Stimulated activated CD8-positive, alpha-beta memory T cell treated with anti-CD3 and anti-CD28 coated beads, Interleukin-4, amount 100 ng/mL, for 24 hours (primary cell): ENCODE data around the gene EXOG.
A peak's percentile ranks its signal among the peaks of the same experiment; 100 is the strongest.

Experiments
- DNase-seq: peaks from one replicate; pipeline ENCODE4 v3.0.0-alpha.2; 2020; ENCODE audit warnings: low read depth

The EXOG gene

DNA sequence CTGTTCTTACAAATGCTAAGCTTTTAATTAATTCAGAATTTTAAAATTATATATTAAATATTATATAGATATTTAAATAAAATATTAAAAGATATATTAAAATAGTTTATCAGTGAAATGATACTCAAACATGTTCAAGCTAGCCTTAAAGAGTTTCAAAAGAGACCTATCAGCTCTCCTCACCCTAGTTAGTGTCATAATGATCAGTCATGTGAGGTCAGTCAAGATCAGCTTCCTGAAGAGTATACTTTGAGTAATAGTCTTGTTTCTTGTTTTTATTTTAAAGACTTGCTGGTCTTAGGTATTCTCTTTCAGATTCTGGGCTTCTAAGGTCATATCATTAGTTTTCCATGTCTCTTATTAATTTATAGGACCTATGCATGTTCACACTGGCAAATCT, 14.5 kb downstream of the EXOG start:
- no peak for DNase-seq

DNA sequence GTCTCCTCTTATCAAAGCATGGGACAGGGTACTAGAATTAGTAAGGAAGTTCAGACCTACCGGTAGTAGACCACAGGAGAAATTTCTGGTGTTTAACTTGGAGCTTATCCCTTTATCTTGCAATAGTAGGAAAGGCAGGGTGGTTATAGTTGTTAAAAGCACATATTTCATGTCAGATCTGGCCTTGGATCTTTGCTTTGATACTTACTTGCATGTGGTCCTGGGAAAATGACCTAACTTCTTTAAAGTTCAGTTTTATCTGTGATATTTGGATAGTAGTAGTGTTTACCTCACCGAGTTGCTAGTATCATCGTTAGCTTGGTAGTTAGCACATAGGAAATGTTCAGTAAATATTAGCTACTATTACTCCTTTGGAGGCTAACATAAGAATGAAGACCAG, 15.4 kb downstream of the EXOG start:
- DNase-seq = no peak

GRCh38 chr3:38515367-38515766, 19.2 kb downstream of the EXOG start:
- DNase-seq = no peak

DNA sequence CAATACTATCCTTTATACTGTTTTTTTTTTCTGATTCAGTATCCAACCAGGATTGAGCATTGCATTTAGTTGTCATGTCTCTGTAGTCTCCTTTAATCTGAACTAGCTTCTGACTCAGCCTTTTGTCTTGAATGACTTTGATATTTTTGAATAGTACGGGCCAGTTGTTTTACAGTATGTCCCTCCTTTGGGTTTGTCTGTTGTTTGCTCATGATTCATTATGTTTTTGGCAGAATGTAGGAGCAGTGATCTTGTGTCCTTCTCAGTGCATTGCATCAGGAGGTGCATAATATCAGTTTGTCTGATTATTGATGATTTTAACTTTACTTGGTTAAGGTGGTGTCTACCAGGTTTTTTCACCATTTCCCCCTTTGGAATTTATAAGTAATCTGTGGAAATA, 20.5 kb downstream of the EXOG start:
- DNase-seq = no peak

GRCh38 chr3:38519000-38519399, 22.9 kb downstream of the EXOG start:
- no peak for DNase-seq

GRCh38 chr3:38519651-38520050, 23.5 kb downstream of the EXOG start:
- no peak for DNase-seq

- peak; percentile 36 for DNase-seq
Observed at GRCh38 chr3:38521391-38521987, 25.3 kb downstream of the EXOG start.

- DNase-seq = no peak
Observed at GRCh38 chr3:38522002-38522401, 25.9 kb downstream of the EXOG start.

- DNase-seq = no peak
Observed at GRCh38 chr3:38524141-38524739, 28.1 kb downstream of the EXOG start.

GRCh38 chr3:38526792-38527191, 30.7 kb downstream of the EXOG start:
- DNase-seq = no peak

DNA sequence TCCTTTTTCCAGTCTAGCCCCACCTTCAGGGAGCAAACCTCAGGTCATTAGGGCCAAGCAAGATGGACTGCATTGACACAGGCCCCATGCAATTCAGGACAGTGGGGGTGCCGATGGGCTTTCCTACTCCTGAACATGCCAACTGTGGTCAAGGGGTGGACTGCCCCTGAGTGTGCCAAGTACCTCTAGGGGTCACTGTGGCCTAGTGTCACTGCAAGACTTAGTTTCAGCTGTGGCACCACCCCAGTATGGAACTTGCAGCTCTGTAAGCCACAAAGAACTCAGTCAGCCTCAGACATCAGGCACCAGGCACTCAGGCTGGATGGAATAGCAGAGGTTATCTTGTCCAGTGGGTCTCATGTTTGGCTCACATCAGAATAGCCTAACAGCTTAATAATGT, 32.3 kb downstream of the EXOG start:
- no peak for DNase-seq

DNA sequence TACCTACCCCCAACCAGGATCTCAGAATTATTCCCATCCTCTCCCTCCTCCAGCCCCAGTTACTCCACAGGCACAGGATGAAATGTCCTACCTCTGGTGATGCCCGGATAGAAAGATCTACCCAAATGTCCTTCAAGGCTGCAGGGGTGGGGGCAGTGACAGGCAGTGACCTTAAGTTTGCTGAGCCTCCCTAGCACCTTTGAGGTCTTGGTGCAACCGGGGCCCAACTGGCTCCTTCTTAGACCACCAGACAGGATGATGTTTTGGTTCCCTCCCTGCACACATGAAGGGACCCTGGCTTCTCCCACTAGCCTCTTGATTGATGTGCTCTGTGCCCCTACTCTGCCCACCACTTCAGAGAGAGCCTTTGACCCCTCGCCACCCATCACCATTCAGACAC, 36.4 kb downstream of the EXOG start:
- no peak for DNase-seq

- DNase-seq = no peak
Observed at GRCh38 chr3:38533285-38533976, 37.3 kb downstream of the EXOG start.

DNA sequence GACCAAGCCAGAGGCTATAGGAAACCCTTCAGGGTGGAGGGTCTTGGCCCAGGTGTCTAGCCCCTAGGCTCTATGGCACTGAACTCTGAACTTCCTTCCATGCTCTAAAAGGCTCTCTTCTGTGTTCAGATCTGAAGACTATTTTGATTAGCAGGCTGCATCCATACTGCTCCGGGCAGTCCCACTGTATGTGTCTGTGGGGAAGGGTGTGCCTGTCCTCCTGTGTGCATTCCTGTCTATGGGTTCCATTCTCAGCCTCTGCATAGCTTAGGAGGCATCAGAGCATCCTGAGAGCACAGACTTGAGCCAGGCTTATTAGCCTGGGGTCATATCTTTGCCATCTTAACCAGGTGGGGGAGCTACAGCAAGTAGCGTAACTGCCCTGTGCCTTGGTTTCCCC, 38.0 kb downstream of the EXOG start:
- DNase-seq = no peak

DNA sequence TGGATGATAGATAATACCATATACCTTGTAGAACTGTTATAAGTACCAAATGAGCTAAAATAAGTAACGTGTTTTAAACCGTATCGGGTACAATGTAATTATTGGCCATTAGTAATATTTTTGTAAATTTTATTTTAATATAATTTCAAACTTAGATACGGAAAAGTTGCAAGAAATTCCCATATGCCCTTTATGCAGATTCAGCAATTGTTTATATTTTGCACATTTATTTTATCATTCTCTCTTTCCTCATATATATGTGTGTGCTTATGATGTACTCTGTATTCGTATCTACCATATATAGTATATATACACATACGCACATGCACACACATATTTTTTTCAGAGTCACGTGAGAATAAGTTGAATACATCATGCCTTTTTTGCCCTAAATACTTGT, 38.5 kb downstream of the EXOG start:
- DNase-seq = no peak

- DNase-seq = no peak
Observed at GRCh38 chr3:38536671-38537070, 40.5 kb downstream of the EXOG start.

GRCh38 chr3:38538773-38539353, 42.7 kb downstream of the EXOG start:
- no peak for DNase-seq

GRCh38 chr3:38541806-38542205, 45.7 kb downstream of the EXOG start:
- no peak for DNase-seq

DNA sequence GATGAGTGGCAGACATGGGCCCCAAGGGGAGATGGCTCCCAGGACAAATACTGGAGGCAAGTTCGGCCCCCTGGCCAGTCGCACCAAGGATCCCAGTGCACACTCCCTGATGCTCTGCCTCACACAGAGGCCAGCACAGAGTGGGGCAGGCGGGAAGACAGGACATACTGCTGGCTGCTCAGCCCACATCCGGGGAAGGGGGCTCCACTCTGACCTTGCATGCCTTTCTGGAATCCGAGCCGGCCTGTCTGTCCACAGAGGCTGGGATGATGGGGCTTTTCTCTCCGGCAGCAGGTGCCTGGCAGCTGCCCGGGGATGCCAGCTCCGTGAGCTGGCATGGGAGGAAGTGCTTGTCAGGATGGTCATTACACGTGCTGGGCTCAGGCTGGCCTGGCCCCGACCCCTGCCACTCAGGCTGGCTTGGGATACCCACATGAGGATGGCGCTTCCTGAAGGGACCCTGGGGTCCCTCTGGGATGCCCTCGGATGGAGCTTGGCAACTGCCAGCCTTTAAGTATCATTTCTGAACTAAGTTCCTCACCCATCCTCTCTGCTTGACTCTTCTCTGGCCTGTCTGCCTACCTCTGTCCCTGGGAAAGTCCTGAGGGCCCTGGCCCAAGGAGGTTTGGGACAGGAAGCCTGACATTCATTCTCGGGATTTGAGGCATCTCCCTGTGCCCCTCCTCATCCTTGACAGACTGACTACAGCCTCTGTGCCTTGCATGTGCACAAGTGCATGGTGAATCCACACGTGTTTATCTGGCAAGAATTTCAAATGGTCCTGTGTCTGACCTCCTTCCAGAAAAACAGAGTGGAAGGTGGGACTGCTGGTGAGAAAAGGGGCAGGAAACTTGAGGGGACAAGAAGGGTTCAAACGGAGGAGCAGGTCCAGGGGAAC, 46.5 kb downstream of the EXOG start:
- DNase-seq = no peak

- no peak for DNase-seq
Observed at GRCh38 chr3:38543586-38543985, 47.4 kb downstream of the EXOG start.

GRCh38 chr3:38544926-38545325, 48.8 kb downstream of the EXOG start:
- DNase-seq = no peak

DNA sequence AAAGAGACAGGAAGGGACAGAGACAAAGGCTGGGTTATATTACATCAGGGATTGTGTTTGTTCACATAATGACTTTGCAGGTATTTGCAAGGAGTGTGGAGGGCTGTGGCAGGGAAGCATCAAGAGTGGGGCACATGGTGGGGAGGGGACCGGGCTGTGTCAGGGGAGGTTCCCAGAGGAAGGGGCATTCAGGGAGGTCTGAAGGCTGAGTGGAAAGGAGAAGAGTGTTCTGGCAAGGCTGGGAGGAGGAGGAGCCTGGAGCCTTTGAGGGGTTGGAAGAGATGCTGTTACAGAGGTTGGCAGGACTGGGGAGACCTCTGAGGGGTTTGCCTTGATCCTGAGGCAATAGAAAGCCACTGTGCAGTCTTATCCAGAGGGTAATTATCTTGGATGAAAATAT, 49.4 kb downstream of the EXOG start:
- no peak for DNase-seq
